Adrenal gland (tissue), 5 donors: ENCODE measurements around the gene RNF39.

Source experiments
- CTCF ChIP-seq, 6 experiments: fragments of 450-650 bp in 4 of 6; fragments of 200-600 bp in 2 of 6; sonication (generic) in 1 of 6; IDR thresholded peaks; 1 replicate in 5 of 6; 2 replicates in 1 of 6; pipeline versions ENCODE4 v1.5.1 to v1.8.0; 2016 to 2021; ENCODE audit warnings: antibody characterized with exemption in 6 of 6, mild to moderate bottlenecking in 2 of 6, moderate library complexity in 1 of 6
- POLR2A ChIP-seq, 2 donors: fragments of 450-650 bp; IDR thresholded peaks; one replicate each; pipeline ENCODE4 v1.6.1; 2017; ENCODE audit warnings: antibody characterized with exemption in 2 of 2, mild to moderate bottlenecking in 2 of 2, moderate library complexity in 1 of 2
- donor health status: DM: no; HTN: no; CAD: no.

- TF ChIP-seq CTCF (IDR thresholded peaks at IDR 0.05) (peak in 2 of 6 experiments; percentile 4 to 10), POLR2A (IDR thresholded peaks at IDR 0.05) (peak; percentile 84 to 93)
Measured at GRCh38 chr6:30061092-30061857, 14.3 kb downstream of the RNF39 start, which contains the start of gene POLR1H.
